ENCODE measurements around the gene ASPSCR1.

GRCh38 chr17:81983011-81983638 is 5.7 kb downstream of the ASPSCR1 start:
- no peak for TF ChIP-seq CTCF (IDR thresholded peaks at IDR 0.05; ENCODE audit: insufficient read depth, low read length, poor library complexity, severe bottlenecking)
- TF ChIP-seq EZH2phosphoT487 (conservative IDR thresholded peaks at IDR 0.05; ENCODE audit: low read length): no peak

Data from SU-DHL-6 (cell line).